IMR-90 (cell line): ENCODE data around the gene SLC38A1. TPM values are rescaled to one million over a fixed set of nuclear protein-coding genes. Genes with fewer than 3 reads are reported as not detected.

Experiments used
- ATAC-seq: fragments of 200-7000 bp; cut with Tn5 transposase; 2 replicates; pipeline ENCODE4 v1.9.1; 2020; ENCODE audit warnings: low read depth, mild to moderate bottlenecking, moderate library complexity
- BruUV-seq: library from RNA; stranded (reverse); fragments of 400-500 nt; replicated peaks from 2 replicates; lab custom pipeline; 2021; lab: Mats Ljungman, UMichigan
- CTCF ChIA-PET: fragments of 300-600 bp; formaldehyde crosslinking; extraction: SDS; loops from one replicate; lab custom pipeline; 2021; ENCODE audit warnings: antibody characterized with exemption; lab: Yijun Ruan, JAX
- POLR2A ChIA-PET: fragments of 300-600 bp; sonication (Branson Sonifier 250); formaldehyde crosslinking; loops from one replicate; lab custom pipeline; 2022; ENCODE audit warnings: antibody characterized with exemption; ENCODE audit not compliant: unreplicated experiment; lab: Charles Lee
- DNase-seq: peaks from one replicate; pipeline ENCODE4 v3.0.0; 2013
- H2AFZ ChIP-seq: replicated peaks from 2 replicates; pipeline ENCODE3; 2013; ENCODE audit warnings: low read length, mild to moderate bottlenecking; ENCODE audit not compliant: poor library complexity
- H2AK5ac ChIP-seq: 2 replicates; pipeline ENCODE4 v1.6.1; 2013; ENCODE audit warnings: low read depth, low read length, inconsistent platforms
- H2AK9ac ChIP-seq: replicated peaks from 2 replicates; pipeline ENCODE3; 2013; ENCODE audit warnings: mild to moderate bottlenecking, low read depth, low read length, moderate library complexity; ENCODE audit not compliant: poor library complexity
- H2BK120ac ChIP-seq: 2 replicates; pipeline ENCODE4 v1.6.1; 2013; ENCODE audit warnings: low read depth, low read length, inconsistent platforms
- H2BK15ac ChIP-seq: 3 replicates; pipeline ENCODE4 v1.6.1; 2013; ENCODE audit warnings: low read depth, low read length, inconsistent platforms
- H2BK20ac ChIP-seq: 2 replicates; pipeline ENCODE4 v1.6.1; 2013; ENCODE audit warnings: low read depth, mild to moderate bottlenecking, inconsistent platforms, low read length, moderate library complexity
- H2BK5ac ChIP-seq: 2 replicates; pipeline ENCODE4 v1.6.1; 2013; ENCODE audit warnings: mild to moderate bottlenecking, low read depth, low read length, inconsistent platforms; ENCODE audit not compliant: poor library complexity, severe bottlenecking
- H3K14ac ChIP-seq: replicated peaks from 2 replicates; pipeline ENCODE4 v1.6.1; 2013; ENCODE audit warnings: low read depth, low read length, inconsistent platforms
- H3K18ac ChIP-seq: 2 replicates; pipeline ENCODE4 v1.6.1; 2013; ENCODE audit warnings: low read depth, low read length, control low read depth
- H3K23ac ChIP-seq: 2 replicates; pipeline ENCODE4 v1.6.1; 2013; ENCODE audit warnings: low read depth, low read length, inconsistent platforms
- H3K27ac ChIP-seq: 2 replicates; pipeline ENCODE4 v1.5.1; 2013; ENCODE audit warnings: mild to moderate bottlenecking, control low read depth, low read length; ENCODE audit not compliant: insufficient read depth
- H3K27me3 ChIP-seq: 2 replicates; pipeline ENCODE4 v1.6.1; 2013; ENCODE audit warnings: low read length; ENCODE audit not compliant: control insufficient read depth, insufficient read depth
- H3K36me3 ChIP-seq: 2 replicates; pipeline ENCODE4 v1.6.1; 2013; ENCODE audit warnings: low read length, mixed read lengths; ENCODE audit not compliant: control insufficient read depth, insufficient read depth
- H3K4ac ChIP-seq: 2 replicates; pipeline ENCODE4 v1.6.1; 2013; ENCODE audit warnings: low read depth, low read length, inconsistent platforms
- H3K4me1 ChIP-seq: 2 replicates; pipeline ENCODE4 v1.6.1; 2013; ENCODE audit warnings: low read length, mixed read lengths; ENCODE audit not compliant: control insufficient read depth, insufficient read depth
- H3K4me2 ChIP-seq: 2 replicates; pipeline ENCODE4 v1.6.1; 2013; ENCODE audit warnings: low read depth, mild to moderate bottlenecking, control low read depth, low read length, moderate library complexity
- H3K4me3 ChIP-seq: 2 replicates; pipeline ENCODE4 v1.5.1; 2013; ENCODE audit warnings: low read depth, mild to moderate bottlenecking, control low read depth, low read length, moderate library complexity; ENCODE audit not compliant: insufficient read depth
- H3K56ac ChIP-seq: 2 replicates; pipeline ENCODE4 v1.6.1; 2013; ENCODE audit warnings: low read length, inconsistent platforms; ENCODE audit not compliant: insufficient read depth; ENCODE audit errors: extremely low read depth
- H3K79me1 ChIP-seq, 2 experiments: 2 replicates each; pipeline ENCODE4 v1.6.1; 2013; ENCODE audit warnings: low read length in 2 of 2, inconsistent platforms in 1 of 2, low read depth in 1 of 2
- H3K9ac ChIP-seq: 2 replicates; pipeline ENCODE4 v1.6.1; 2013; ENCODE audit warnings: low read depth, low read length, control low read depth
- H3K9me1 ChIP-seq: 2 replicates; pipeline ENCODE4 v1.6.1; 2013; ENCODE audit warnings: low read length, inconsistent platforms; ENCODE audit not compliant: insufficient read depth
- H3K9me3 ChIP-seq: 2 replicates; pipeline ENCODE4 v1.6.1; 2013; ENCODE audit warnings: low read length; ENCODE audit not compliant: control insufficient read depth, insufficient read depth
- H4K20me1 ChIP-seq: 2 replicates; pipeline ENCODE4 v1.6.1; 2013; ENCODE audit warnings: low read length, inconsistent platforms; ENCODE audit not compliant: insufficient read depth
- H4K5ac ChIP-seq: 2 replicates; pipeline ENCODE4 v1.6.1; 2013; ENCODE audit warnings: mild to moderate bottlenecking, low read depth, low read length, control low read depth
- H4K8ac ChIP-seq, 2 experiments: 2 replicates each; pipeline ENCODE4 v1.6.1; 2013; ENCODE audit warnings: low read depth in 2 of 2, low read length in 2 of 2, control low read depth in 1 of 2, inconsistent platforms in 1 of 2
- H4K91ac ChIP-seq: 2 replicates; pipeline ENCODE4 v1.6.1; 2013; ENCODE audit warnings: low read depth, low read length, inconsistent platforms; ENCODE audit not compliant: insufficient read depth
- BHLHE40 ChIP-seq: fragments of 150-350 bp; IDR thresholded peaks from 2 replicates; pipeline ENCODE4 v1.6.1; 2016; ENCODE audit warnings: mild to moderate bottlenecking, low read depth, low read length
- MAZ ChIP-seq: IDR thresholded peaks from 2 replicates; pipeline ENCODE4 v1.6.1; 2012; ENCODE audit warnings: low read depth, mild to moderate bottlenecking, low read length, improper control_type of control experiment, moderate library complexity, borderline replicate concordance
- MXI1 ChIP-seq: IDR thresholded peaks from 2 replicates; pipeline ENCODE4 v1.6.1; 2012; ENCODE audit warnings: low read depth, mild to moderate bottlenecking, low read length, moderate library complexity, borderline replicate concordance
- NFE2L2 ChIP-seq: fragments of 150-350 bp; IDR thresholded peaks from 2 replicates; pipeline ENCODE4 v1.6.1; 2016; ENCODE audit warnings: low read depth, mild to moderate bottlenecking, low read length
- POLR2A ChIP-seq: IDR thresholded peaks from 2 replicates; pipeline ENCODE4 v1.6.1; 2012; ENCODE audit warnings: mild to moderate bottlenecking, low read depth, low read length
- RCOR1 ChIP-seq: IDR thresholded peaks from 2 replicates; pipeline ENCODE4 v1.6.1; 2012; ENCODE audit warnings: mild to moderate bottlenecking, low read length, improper control_type of control experiment; ENCODE audit not compliant: insufficient replicate concordance
- WGBS, 2 experiments: methylation state at CpG; one replicate each; pipeline versions ENCODE4 v1.1.5 to v1.1.7; 2013; ENCODE audit warnings: missing lambda C conversion rate in 2 of 2; ENCODE audit not compliant: insufficient read length in 1 of 2; ENCODE audit errors: extremely low coverage in 2 of 2; 5-methylcytosine and 5-hydroxymethylcytosine counted together
- dilution Hi-C: fragments of 300-500 bp; cut with HindIII; formaldehyde crosslinking; loops from one replicate; pipeline ENCODE4 v1.14.3; 2018; ENCODE audit warnings: low sequenced_read_pairs; ENCODE audit not compliant: unreplicated experiment
- in situ Hi-C: fragments of 300-500 bp; cut with MboI; formaldehyde crosslinking; loops from 3 replicates; pipeline ENCODE4 v1.14.3; 2019; ENCODE audit warnings: low sequenced_read_pairs, inconsistent platforms, mixed read lengths
- intact Hi-C: fragments of 100-400 bp; cut with micrococcal nuclease; formaldehyde crosslinking; loops from 2 replicates; pipeline ENCODE4 v1.10.0; 2022
- polyA plus RNA-seq, 3 experiments: library from polyadenylated mRNA; depleted of rRNA; stranded (reverse); fragments of >200 nt; gene quantifications; 2 replicates each; pipeline ENCODE4 v1.2.3, GENCODE V29; 2012; ENCODE audit warnings: low replicate concordance in 1 of 3
- total RNA-seq: library from RNA; depleted of rRNA; stranded (reverse); fragments of >200 nt; gene quantifications from 2 replicates; pipeline ENCODE4 v1.2.3, GENCODE V29; 2012

SLC38A1 gene
- total and polyA plus RNA-seq, 2 of the 4 experiments (the other 2 are of a cell fraction): 22.8 to 61.5 TPM

DNA sequence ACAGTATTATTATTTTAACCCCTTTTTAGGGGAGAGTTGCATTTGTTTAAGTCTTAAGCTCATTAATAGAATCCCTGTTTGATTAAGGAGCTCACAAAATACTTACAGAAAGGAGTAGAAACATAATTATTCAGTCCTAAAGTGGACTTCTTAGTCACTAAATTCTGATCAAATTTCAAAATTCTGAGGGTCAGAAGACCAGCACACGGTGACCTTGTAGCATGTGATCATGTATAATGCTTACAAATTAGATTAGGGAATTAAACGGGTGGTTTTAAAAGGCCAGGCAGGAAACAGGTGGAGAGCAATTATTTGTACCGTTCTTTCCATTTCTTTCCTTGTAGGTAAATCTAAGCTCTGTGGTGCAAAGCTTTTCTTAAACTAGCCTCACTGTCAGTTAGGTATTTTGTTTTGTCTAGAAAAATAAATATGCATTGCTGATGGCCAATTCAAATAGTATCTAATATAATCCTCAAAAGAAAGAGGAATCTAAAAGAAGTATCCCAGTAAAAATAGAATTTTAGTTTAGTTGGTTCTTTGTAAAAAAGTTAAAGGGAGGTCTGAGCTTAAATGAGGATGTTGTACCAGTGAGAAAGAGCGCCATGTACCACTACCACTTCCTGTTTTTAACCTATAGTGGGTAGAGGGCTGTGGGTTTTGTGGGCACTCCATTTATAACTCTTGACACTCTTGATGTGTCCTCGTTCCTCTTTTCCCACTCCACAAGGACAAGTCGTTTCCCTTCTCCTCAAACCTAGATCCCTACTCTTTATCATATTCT, 51.1 kb downstream of the SLC38A1 start:
- Histone ChIP-seq H3K9me1 (peaks cover 28% of the 10 kb centered on the region), H3K27me3 (no peaks in the 10 kb centered on the region), H3K27ac (no peak overlapping the region), H3K9me3 (no peaks in the 10 kb centered on the region), H3K79me1 (peaks cover 33 to 77% of the 10 kb centered on the region in 2 experiments), H3K4me3 (no peak overlapping the region), H3K4me2 (no peak overlapping the region), H4K8ac (no peak overlapping the region), H3K56ac (no peak overlapping the region), H2AK5ac (no peak overlapping the region), H4K5ac (no peak overlapping the region), H2BK20ac (no peak overlapping the region), H2BK120ac (no peak overlapping the region), H2BK15ac (no peak overlapping the region), H2AFZ (no peak overlapping the region), H3K4me1 (peaks cover 10% of the 10 kb centered on the region), H2AK9ac (no peak overlapping the region), H2BK5ac (no peak overlapping the region), H4K91ac (no peak overlapping the region), H3K23ac (no peak overlapping the region), H3K4ac (no peak overlapping the region), H3K14ac (no peak overlapping the region), H3K9ac (no peak overlapping the region), H4K20me1 (peaks cover 26% of the 10 kb centered on the region), H3K18ac (no peak overlapping the region), H3K36me3 (peaks cover 18% of the 10 kb centered on the region)
- POLR2A ChIA-PET: interaction anchor here (0.5 kb wide), 1 partner anchor 16 kb away, joined by 3 read pairs; no protein-coding TSS in a partner anchor
- in situ Hi-C loops (loop anchor here (5.0 kb wide), 1 partner anchor 50 kb away; the partner anchor contains the start of gene SLC38A1), dilution Hi-C loops (no loop called here), intact Hi-C loops (no loop called here)
- no peak for ATAC-seq
- no CpG with 5 or more reads among the region's 6 CpGs for WGBS, 2 experiments
- no peak for DNase-seq
- no peak for TF ChIP-seq MXI1
- no peak for TF ChIP-seq NFE2L2
- TF ChIP-seq RCOR1: no peak
- TF ChIP-seq BHLHE40: no peak
- TF ChIP-seq MAZ: no peak
- TF ChIP-seq POLR2A: no peak
- CTCF ChIA-PET: interaction anchor here (0.7 kb wide), 1 partner anchor 9 kb away, joined by 3 read pairs; no protein-coding TSS in a partner anchor
- no TSS peak for BruUV-seq
